K562 (cell line): Measurements from ENCODE around the gene GPRASP3. TPM values are rescaled to one million over a fixed set of nuclear protein-coding genes. Genes with fewer than 3 reads are reported as not detected.

Source experiments
- ATAC-seq: fragments of 200-7000 bp; cut with Tn5 transposase; 3 replicates; pipeline ENCODE4 v1.9.1; 2020; ENCODE audit warnings: moderate library complexity
- BruUV-seq: library from RNA; stranded (reverse); fragments of 400-500 nt; replicated peaks from 2 replicates; lab custom pipeline; 2021; lab: Mats Ljungman, UMichigan
- CTCF ChIA-PET: fragments of 300-600 bp; formaldehyde crosslinking; extraction: SDS; loops from one replicate; lab custom pipeline; 2021; ENCODE audit warnings: low intra/inter-chr PET ratio; lab: Yijun Ruan, JAX
- POLR2A ChIA-PET: fragments of 300-600, 350-650 bp; sonication (Branson Sonifier 250); formaldehyde crosslinking; extraction: SDS; loops from one replicate; lab custom pipeline; 2021; ENCODE audit warnings: antibody characterized with exemption, inconsistent platforms; lab: Yijun Ruan, JAX
- DNase-seq, 4 experiments: peaks; one replicate each; pipeline versions ENCODE4 v3.0.0 to v3.0.0-alpha.2; 2011 to 2018; ENCODE audit warnings: low spot score in 3 of 4, mixed read lengths in 3 of 4; ENCODE audit errors: extremely low read depth in 1 of 4
- FAIRE-seq: peaks from 2 replicates; lab custom pipeline; 2011; peaks lifted over from hg19 to GRCh38; lab: Jason Lieb, UNC
- H2AFZ ChIP-seq: 2 replicates; pipeline ENCODE4 v1.6.0; 2011; ENCODE audit warnings: low read depth, low read length, control low read depth, inconsistent platforms
- H3K27ac ChIP-seq: fragments of 200-600 bp; 3 replicates; pipeline ENCODE4 v1.8.0; 2011; ENCODE audit warnings: low read depth, mild to moderate bottlenecking, control low read depth, inconsistent platforms, low read length, moderate library complexity, mixed read lengths; ENCODE audit errors: extremely low read depth
- H3K27me3 ChIP-seq, 2 experiments: fragments of 300-600 bp in 1 of 2; 2 replicates in 1 of 2; 3 replicates in 1 of 2; pipeline versions ENCODE4 v1.6.0 to v1.8.0; 2011; ENCODE audit warnings: inconsistent platforms in 2 of 2, low read length in 2 of 2, mild to moderate bottlenecking in 1 of 2, mixed read lengths in 1 of 2, moderate library complexity in 1 of 2; ENCODE audit not compliant: control insufficient read depth in 2 of 2, insufficient read depth in 2 of 2
- H3K36me3 ChIP-seq: fragments of 300-600 bp; 3 replicates; pipeline ENCODE4 v1.8.0; 2011; ENCODE audit warnings: mild to moderate bottlenecking, low read length, inconsistent platforms; ENCODE audit not compliant: control insufficient read depth, insufficient read depth
- H3K4me1 ChIP-seq, 2 experiments: fragments of 200-600 bp in 1 of 2; replicated peaks in 1 of 2; 2 replicates in 1 of 2; 3 replicates in 1 of 2; pipeline versions ENCODE4 v1.5.1 to v1.8.0; 2011; ENCODE audit warnings: inconsistent platforms in 2 of 2, low read length in 2 of 2, mild to moderate bottlenecking in 1 of 2, mixed read lengths in 1 of 2, moderate library complexity in 1 of 2; ENCODE audit not compliant: control insufficient read depth in 2 of 2, insufficient read depth in 2 of 2
- H3K4me2 ChIP-seq: 2 replicates; pipeline ENCODE4 v1.6.1; 2011; ENCODE audit warnings: low read length, control low read depth, inconsistent platforms, mixed read lengths; ENCODE audit not compliant: insufficient read depth
- H3K4me3 ChIP-seq: fragments of 200-600 bp; sonication (generic), shearing (Covaris generic); 2 replicates; pipeline ENCODE4 v1.5.1; 2016; ENCODE audit warnings: control low read depth, inconsistent platforms
- H3K79me2 ChIP-seq: fragments of 200-600 bp; 3 replicates; pipeline ENCODE4 v1.8.0; 2011; ENCODE audit warnings: low read length, inconsistent platforms; ENCODE audit not compliant: control insufficient read depth, insufficient read depth
- H3K9ac ChIP-seq, 2 experiments: 2 replicates each; pipeline versions ENCODE4 v1.6.0 to v1.6.1; 2011; ENCODE audit warnings: low read depth in 2 of 2, low read length in 2 of 2, control low read depth in 1 of 2, inconsistent platforms in 1 of 2, mild to moderate bottlenecking in 1 of 2, mixed read lengths in 1 of 2; ENCODE audit not compliant: insufficient read depth in 1 of 2
- H3K9me1 ChIP-seq: one replicate; pipeline ENCODE4 v1.6.0; 2011; ENCODE audit warnings: inconsistent platforms, mild to moderate bottlenecking, low read length, moderate library complexity; ENCODE audit not compliant: control insufficient read depth, insufficient read depth
- H3K9me3 ChIP-seq: replicated peaks from 2 replicates; pipeline ENCODE4 v1.5.1; 2011; ENCODE audit warnings: low read depth, low read length, inconsistent platforms; ENCODE audit not compliant: control insufficient read depth, insufficient read depth
- H4K20me1 ChIP-seq: replicated peaks from 2 replicates; pipeline ENCODE4 v1.6.1; 2011; ENCODE audit warnings: low read length, inconsistent platforms, mixed read lengths; ENCODE audit not compliant: control insufficient read depth, insufficient read depth
- CBX2 ChIP-seq: fragments of 200-600 bp; sonication (generic); IDR thresholded peaks from one replicate; pipeline ENCODE4 v1.6.1; 2012; ENCODE audit warnings: mild to moderate bottlenecking, low read length, inconsistent platforms; ENCODE audit not compliant: insufficient read depth, poor library complexity, severe bottlenecking
- HMGN3 ChIP-seq: IDR thresholded peaks from 2 replicates; pipeline ENCODE4 v1.6.1; 2011; ENCODE audit warnings: borderline replicate concordance, low read depth, mild to moderate bottlenecking, mixed read lengths, low read length; ENCODE audit not compliant: insufficient read length; ENCODE audit errors: extremely low read depth
- MAZ ChIP-seq, 2 experiments: fragments of 450-650 bp in 1 of 2; sonication (generic) in 1 of 2; formaldehyde crosslinking; IDR thresholded peaks in 1 of 2; conservative IDR thresholded peaks in 1 of 2; 2 replicates each; pipeline versions ENCODE4 v1.4.0 to v1.5.0; 2020; ENCODE audit warnings: mild to moderate bottlenecking in 1 of 2, missing genetic modification reagents in 1 of 2
- NRF1 ChIP-seq, 2 experiments: fragments of 450-650 bp; IDR thresholded peaks in 1 of 2; conservative IDR thresholded peaks in 1 of 2; 2 replicates each; pipeline ENCODE4 v1.6.1; 2014; ENCODE audit warnings: mild to moderate bottlenecking in 2 of 2
- PCBP1 ChIP-seq: fragments of 200-400 bp; formaldehyde crosslinking; IDR thresholded peaks from 2 replicates; pipeline ENCODE4 v1.6.1; 2018; ENCODE audit warnings: mild to moderate bottlenecking, low read depth, low read length; ENCODE audit not compliant: poor library complexity, severe bottlenecking
- POLR2G ChIP-seq: fragments of 200-400 bp; formaldehyde crosslinking; IDR thresholded peaks from 2 replicates; pipeline ENCODE4 v1.6.1; 2017; ENCODE audit warnings: low read depth, mild to moderate bottlenecking, antibody characterized with exemption, low read length, moderate library complexity
- RBFOX2 ChIP-seq: fragments of 200-400 bp; formaldehyde crosslinking; IDR thresholded peaks from 2 replicates; pipeline ENCODE4 v1.6.1; 2017; ENCODE audit warnings: low read depth, mild to moderate bottlenecking, low read length, moderate library complexity
- TAF1 ChIP-seq: IDR thresholded peaks from 2 replicates; pipeline ENCODE4 v1.6.1; 2011; ENCODE audit warnings: mild to moderate bottlenecking, low read length, moderate library complexity; ENCODE audit not compliant: insufficient read depth, control insufficient read depth, severe bottlenecking; ENCODE audit errors: extremely low read depth
- THAP12 ChIP-seq: fragments of 250-450 bp; sonication (Bioruptor Pico); IDR thresholded peaks from 2 replicates; pipeline ENCODE4 v1.9.0; 2021; ENCODE audit warnings: mild to moderate bottlenecking, inconsistent platforms
- VEZF1 ChIP-seq: fragments of 200-800 bp; sonication (Bioruptor generic); IDR thresholded peaks from 2 replicates; pipeline ENCODE4 v1.6.1; 2017; ENCODE audit warnings: missing genetic modification characterization, missing compliant biosample characterization
- ZNF253 ChIP-seq: fragments of 250-450 bp; sonication (Bioruptor Pico); conservative IDR thresholded peaks from 2 replicates; pipeline ENCODE4 v1.6.1; 2021; ENCODE audit warnings: mild to moderate bottlenecking
- WGBS: fragments of 100-300 bp; shearing (Covaris generic); methylation state at CpG from one replicate; pipeline ENCODE4 v1.1.6; 2016; ENCODE audit warnings: low coverage, mixed read lengths; ENCODE audit not compliant: insufficient coverage; ENCODE audit errors: missing lambda C conversion rate; 5-methylcytosine and 5-hydroxymethylcytosine counted together
- in situ Hi-C: fragments of 300-500 bp; cut with MboI; formaldehyde crosslinking; loops from 4 replicates; pipeline ENCODE4 v1.15.0; 2018; ENCODE audit warnings: inconsistent platforms, mixed read lengths
- intact Hi-C: fragments of 100-400 bp; cut with micrococcal nuclease; formaldehyde crosslinking; loops from 2 replicates; pipeline ENCODE4 v1.14.2; 2022
- polyA plus RNA-seq, 8 experiments: library from polyadenylated mRNA; depleted of rRNA in 4 of 8; stranded (reverse) in 5 of 8; unstranded in 3 of 8; fragments of >200 nt; fragmentation: Nextera tagmentation in 2 of 8; fragmentation: Illumina TruSeq in 1 of 8; extraction: Ambion mirVana in 2 of 8; extraction: Trizol in 1 of 8; gene quantifications; 2 replicates each; pipeline versions ENCODE4 v1.2.1 to v1.2.3, GENCODE V29; 2011 to 2014; ENCODE audit warnings: inconsistent platforms in 1 of 8, missing spikeins in 1 of 8
- total RNA-seq, 7 experiments: library from RNA; depleted of rRNA in 6 of 7; stranded (reverse); fragments of >200 nt in 6 of 7; fragmentation: Illumina TruSeq in 2 of 7; extraction: Trizol in 2 of 7; gene quantifications; 2 replicates each; pipeline versions ENCODE4 v1.2.1 to v1.2.3, GENCODE V29; 2011 to 2021; ENCODE audit warnings: low replicate concordance in 1 of 7
- TF ChIP-seq, protein P1 (sequence below): IDR thresholded peaks from 2 replicates; pipeline ENCODE4 v1.6.1; 2011; ENCODE audit warnings: borderline replicate concordance, low read depth, mild to moderate bottlenecking, moderate library complexity, low read length; ENCODE audit not compliant: insufficient read depth, poor library complexity, severe bottlenecking

GPRASP3 gene
- total and polyA plus RNA-seq, 9 of the 15 experiments (the other 6 are each of a cell fraction or from before 2014, with no cell fraction given), result 0.50 to 1.9 (median 1.1) TPM

DNA sequence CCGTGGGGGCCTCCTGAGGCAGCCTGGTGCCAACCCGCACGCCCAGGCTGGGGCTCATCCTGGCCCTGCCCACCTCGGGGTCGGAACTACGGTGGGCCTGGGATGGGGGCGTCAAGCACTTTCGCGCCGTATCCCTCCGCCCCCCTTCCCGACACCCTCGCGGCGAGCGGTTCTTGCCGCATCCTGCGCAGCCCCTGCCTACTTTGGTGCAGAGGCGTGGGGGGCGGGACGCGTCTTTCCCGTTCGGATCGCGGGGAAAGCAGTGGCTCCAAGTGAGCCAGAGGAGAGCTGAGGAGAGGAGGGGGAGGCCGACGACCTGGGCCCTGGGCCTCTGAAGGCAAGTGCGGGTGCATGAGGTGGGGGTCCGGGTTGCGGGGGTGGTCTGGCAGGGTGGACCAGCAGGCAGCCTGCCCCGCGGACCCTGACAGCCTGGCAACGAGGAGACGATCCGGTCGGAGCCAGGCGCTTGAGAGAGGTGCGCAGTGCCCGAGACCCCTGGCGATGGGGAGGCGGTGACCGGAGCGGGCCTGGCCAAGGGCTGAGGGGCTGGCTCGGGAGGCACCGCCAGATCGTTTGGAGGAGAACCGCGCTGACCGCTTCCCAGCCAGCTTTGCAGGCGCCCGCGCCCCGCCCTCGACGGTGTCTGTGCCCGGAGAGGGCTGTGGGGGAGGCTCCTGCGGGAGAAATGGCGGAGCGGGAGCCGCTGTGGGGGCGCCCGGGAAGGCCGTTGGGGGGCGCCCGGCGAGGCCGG, 8.2 kb upstream of the GPRASP3 start, which contains the start of gene GPRASP2:
Gene GPRASP2, plus strand, starts transcription at position 233 of the 751 bp plus-strand sequence. CDS start 2,422 bp downstream, outside the sequence.
- peak within 1 kb of the TSS; percentile 51 for H3K4me3 ChIP-seq
- BruUV-seq, result no TSS peak
- H2AFZ ChIP-seq, result peak within 1 kb of the TSS; percentile 85
- 45% methylated on average over 13 of the region's 68 CpGs for WGBS
- peak; percentile 11 to 39 (median 24) for DNase-seq
- peak within 1 kb of the TSS; percentile 76 for H3K4me2 ChIP-seq
- no peaks in the 10 kb centered on the region for H4K20me1 ChIP-seq
- peak; percentile 88 for ATAC-seq
- peaks cover 3 to 14% of the 10 kb centered on the region in 2 experiments; a peak in 4 of 5 replicates for H3K4me1 ChIP-seq
- no peaks in the 10 kb centered on the region for H3K9me3 ChIP-seq
- ChIA-PET CTCF (no interaction called here), POLR2A (no interaction called here)
- no peak for FAIRE-seq
- intact Hi-C loops (loop anchor here (10.0 kb wide), 3 partner anchors 118 to 152 kb away; partner anchors contain the start of gene ARMCX5), in situ Hi-C loops (no loop called here)
- no peaks in the 10 kb centered on the region for H3K36me3 ChIP-seq
- H3K27me3 ChIP-seq, result 0 out of 5 replicates have a peak, but pooled peaks cover 0 to 4% of the 10 kb centered on the region in 2 experiments
- no peak within 1 kb of the TSS; the same call in 2 of the 3 replicates for H3K27ac ChIP-seq
- no peaks in the 10 kb centered on the region for H3K79me2 ChIP-seq
- H3K9ac ChIP-seq, result peak within 1 kb of the TSS; percentile 63 to 87
- H3K9me1 ChIP-seq, result no peaks in the 10 kb centered on the region
- peak in 1 of 2 experiments; percentile 49; a peak in 1 of 4 replicates for TF ChIP-seq NRF1 (conservative IDR thresholded peaks at IDR 0.05 in 1 of 2, IDR thresholded peaks at IDR 0.05 in 1 of 2)
- peak; percentile 16 for TF ChIP-seq PCBP1
- peak; percentile 57; the same call in 1 of the 2 replicates for TF ChIP-seq VEZF1 (CRISPR knock-in tag)
- TF ChIP-seq, protein P1, sequence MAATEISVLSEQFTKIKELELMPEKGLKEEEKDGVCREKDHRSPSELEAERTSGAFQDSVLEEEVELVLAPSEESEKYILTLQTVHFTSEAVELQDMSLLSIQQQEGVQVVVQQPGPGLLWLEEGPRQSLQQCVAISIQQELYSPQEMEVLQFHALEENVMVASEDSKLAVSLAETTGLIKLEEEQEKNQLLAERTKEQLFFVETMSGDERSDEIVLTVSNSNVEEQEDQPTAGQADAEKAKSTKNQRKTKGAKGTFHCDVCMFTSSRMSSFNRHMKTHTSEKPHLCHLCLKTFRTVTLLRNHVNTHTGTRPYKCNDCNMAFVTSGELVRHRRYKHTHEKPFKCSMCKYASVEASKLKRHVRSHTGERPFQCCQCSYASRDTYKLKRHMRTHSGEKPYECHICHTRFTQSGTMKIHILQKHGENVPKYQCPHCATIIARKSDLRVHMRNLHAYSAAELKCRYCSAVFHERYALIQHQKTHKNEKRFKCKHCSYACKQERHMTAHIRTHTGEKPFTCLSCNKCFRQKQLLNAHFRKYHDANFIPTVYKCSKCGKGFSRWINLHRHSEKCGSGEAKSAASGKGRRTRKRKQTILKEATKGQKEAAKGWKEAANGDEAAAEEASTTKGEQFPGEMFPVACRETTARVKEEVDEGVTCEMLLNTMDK, result peak; percentile 35
- peak; percentile 70 for TF ChIP-seq POLR2G
- no peak for TF ChIP-seq CBX2
- TF ChIP-seq THAP12 (CRISPR knock-in tag), result no peak
- peak; percentile 67 for TF ChIP-seq RBFOX2
- TF ChIP-seq MAZ (CRISPR knock-in tag; conservative IDR thresholded peaks at IDR 0.05 in 1 of 2, IDR thresholded peaks at IDR 0.05 in 1 of 2), result 0 out of 4 replicates have a peak, but pooled peaks of 1 of the 2 experiments have one; percentile 18
- peak; percentile 2 for TF ChIP-seq TAF1
- peak; percentile 34 for TF ChIP-seq HMGN3
- no peak for TF ChIP-seq ZNF253
